Gastrocnemius medialis (tissue), 4 donors: ENCODE measurements around the gene TEX264. TPM values are rescaled to one million over a fixed set of nuclear protein-coding genes. Genes with fewer than 3 reads are reported as not detected.
A peak's percentile ranks its signal among the peaks of the same experiment; 100 is the strongest.

ENCODE experiments used
- ATAC-seq, 2 donors: fragments of 150-250 bp; one replicate each; pipeline ENCODE4 v1.9.1; 2016
- DNase-seq, 2 donors: peaks; one replicate each; pipeline ENCODE4 v3.0.0-alpha.2; 2019
- H3K27ac ChIP-seq, 4 donors: fragments of 200-600 bp; sonication (generic); 1 replicate in 1 of 4; 2 replicates in 3 of 4; pipeline ENCODE4 v1.5.1; 2016 to 2018; ENCODE audit warnings: mild to moderate bottlenecking in 2 of 4, moderate library complexity in 1 of 4
- H3K27me3 ChIP-seq, 3 donors: fragments of 200-600 bp; sonication (generic) in 2 of 3; 1 replicate in 1 of 3; 2 replicates in 2 of 3; pipeline versions ENCODE4 v1.5.1 to v1.6.0; 2016 to 2019; ENCODE audit warnings: mild to moderate bottlenecking in 1 of 3, moderate library complexity in 1 of 3
- H3K36me3 ChIP-seq, 2 donors: fragments of 200-600 bp; sonication (generic) in 1 of 2; one replicate each; pipeline ENCODE4 v1.5.1; 2017 to 2018
- H3K4me1 ChIP-seq, 2 donors: fragments of 200-600 bp; sonication (generic) in 1 of 2; one replicate each; pipeline ENCODE4 v1.5.1; 2016 to 2017; ENCODE audit warnings: mild to moderate bottlenecking in 2 of 2
- H3K4me3 ChIP-seq, 4 donors: fragments of 200-600 bp; sonication (generic) in 3 of 4; 1 replicate in 1 of 4; 2 replicates in 3 of 4; pipeline ENCODE4 v1.5.1; 2016 to 2019; ENCODE audit warnings: mild to moderate bottlenecking in 2 of 4
- H3K9me3 ChIP-seq, 3 donors: fragments of 200-600 bp; sonication (generic) in 2 of 3; 1 replicate in 1 of 3; 2 replicates in 2 of 3; pipeline ENCODE4 v1.5.1; 2016 to 2019
- POLR2A ChIP-seq, 2 donors: fragments of 450-650 bp; IDR thresholded peaks; one replicate each; pipeline ENCODE4 v1.6.1; 2017; ENCODE audit warnings: antibody characterized with exemption in 2 of 2, mild to moderate bottlenecking in 2 of 2, moderate library complexity in 2 of 2
- in situ Hi-C, 4 donors: fragments of 200-750 bp; cut with MboI; loops; one replicate each; pipeline versions ENCODE4 v1.15.0 to v1.8.0; 2017; ENCODE audit warnings: low sequenced_read_pairs in 4 of 4
- intact Hi-C: fragments of 100-400 bp; cut with DNase I; formaldehyde crosslinking; loops from one replicate; pipeline ENCODE4 v1.15.1; 2023; ENCODE audit warnings: low total_unique reads
- total RNA-seq, 4 donors: library from RNA; depleted of rRNA; stranded (reverse); fragments of >200 nt; gene quantifications; one replicate each; pipeline versions ENCODE4 v1.1.0 to v1.2.3, GENCODE V29; 2016
- TF ChIP-seq, protein P1 (sequence below), 5 experiments: fragments of 450-650 bp in 3 of 5; fragments of 200-600 bp in 2 of 5; sonication (generic) in 2 of 5; IDR thresholded peaks in 4 of 5; conservative IDR thresholded peaks in 1 of 5; 1 replicate in 4 of 5; 2 replicates in 1 of 5; pipeline ENCODE4 v1.5.1; 2016 to 2019; ENCODE audit warnings: antibody characterized with exemption in 5 of 5, mild to moderate bottlenecking in 3 of 5, moderate library complexity in 3 of 5

TEX264 gene
- total RNA-seq, 4 donors from 2014 or later = 43.9 to 83.5 (median 54.3) TPM

DNA sequence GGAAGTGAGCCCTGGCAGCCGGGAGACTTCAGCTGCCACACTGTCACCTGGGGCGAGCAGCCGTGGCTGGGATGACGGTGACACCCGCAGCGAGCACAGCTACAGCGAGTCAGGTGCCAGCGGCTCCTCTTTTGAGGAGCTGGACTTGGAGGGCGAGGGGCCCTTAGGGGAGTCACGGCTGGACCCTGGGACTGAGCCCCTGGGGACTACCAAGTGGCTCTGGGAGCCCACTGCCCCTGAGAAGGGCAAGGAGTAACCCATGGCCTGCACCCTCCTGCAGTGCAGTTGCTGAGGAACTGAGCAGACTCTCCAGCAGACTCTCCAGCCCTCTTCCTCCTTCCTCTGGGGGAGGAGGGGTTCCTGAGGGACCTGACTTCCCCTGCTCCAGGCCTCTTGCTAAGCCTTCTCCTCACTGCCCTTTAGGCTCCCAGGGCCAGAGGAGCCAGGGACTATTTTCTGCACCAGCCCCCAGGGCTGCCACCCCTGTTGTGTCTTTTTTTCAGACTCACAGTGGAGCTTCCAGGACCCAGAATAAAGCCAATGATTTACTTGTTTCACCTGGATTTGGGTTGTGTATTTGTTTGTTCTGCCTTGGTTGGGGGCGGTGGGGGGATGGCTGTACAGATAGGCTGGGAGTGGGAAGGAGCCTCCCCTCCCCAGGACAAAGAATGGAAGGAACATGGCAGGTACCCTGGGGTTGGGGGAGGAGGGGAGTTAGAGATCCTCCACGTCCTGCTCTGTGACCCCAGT lies 32.9 kb downstream of the TEX264 start:
- intact Hi-C loops = no loop called here
- DNase-seq (peak in 1 of 2 donors; percentile 45), ATAC-seq (peak in 1 of 2 donors; percentile 30)

GRCh38 chr3:51704511-51704950 lies 33.5 kb downstream of the TEX264 start:
- in situ Hi-C loops = no loop called here
- TF ChIP-seq POLR2A (IDR thresholded peaks at IDR 0.05) = no peak
- TF ChIP-seq, protein P1, sequence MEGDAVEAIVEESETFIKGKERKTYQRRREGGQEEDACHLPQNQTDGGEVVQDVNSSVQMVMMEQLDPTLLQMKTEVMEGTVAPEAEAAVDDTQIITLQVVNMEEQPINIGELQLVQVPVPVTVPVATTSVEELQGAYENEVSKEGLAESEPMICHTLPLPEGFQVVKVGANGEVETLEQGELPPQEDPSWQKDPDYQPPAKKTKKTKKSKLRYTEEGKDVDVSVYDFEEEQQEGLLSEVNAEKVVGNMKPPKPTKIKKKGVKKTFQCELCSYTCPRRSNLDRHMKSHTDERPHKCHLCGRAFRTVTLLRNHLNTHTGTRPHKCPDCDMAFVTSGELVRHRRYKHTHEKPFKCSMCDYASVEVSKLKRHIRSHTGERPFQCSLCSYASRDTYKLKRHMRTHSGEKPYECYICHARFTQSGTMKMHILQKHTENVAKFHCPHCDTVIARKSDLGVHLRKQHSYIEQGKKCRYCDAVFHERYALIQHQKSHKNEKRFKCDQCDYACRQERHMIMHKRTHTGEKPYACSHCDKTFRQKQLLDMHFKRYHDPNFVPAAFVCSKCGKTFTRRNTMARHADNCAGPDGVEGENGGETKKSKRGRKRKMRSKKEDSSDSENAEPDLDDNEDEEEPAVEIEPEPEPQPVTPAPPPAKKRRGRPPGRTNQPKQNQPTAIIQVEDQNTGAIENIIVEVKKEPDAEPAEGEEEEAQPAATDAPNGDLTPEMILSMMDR (IDR thresholded peaks at IDR 0.05 in 4 of 5, conservative IDR thresholded peaks at IDR 0.05 in 1 of 5) = no peak
- Histone ChIP-seq H3K27me3 (no peaks in the 10 kb centered on the region), H3K27ac (no peak overlapping the region), H3K4me3 (no peak overlapping the region), H3K9me3 (no peaks in the 10 kb centered on the region), H3K36me3 (peaks cover 0 to 26% of the 10 kb centered on the region in 2 donors), H3K4me1 (no peaks in the 10 kb centered on the region)
- DNase-seq (peak in 1 of 2 donors; percentile 2), ATAC-seq (no peak)
- intact Hi-C loops = no loop called here

More for the DNA sequence above, 32.9 kb downstream of the TEX264 start:
- Histone ChIP-seq H3K36me3 (peaks cover 0 to 32% of the 10 kb centered on the region in 2 donors), H3K4me1 (no peaks in the 10 kb centered on the region), H3K9me3 (no peaks in the 10 kb centered on the region), H3K4me3 (no peak overlapping the region), H3K27me3 (no peaks in the 10 kb centered on the region), H3K27ac (no peak overlapping the region)
- in situ Hi-C loops = no loop called here
- TF ChIP-seq POLR2A (IDR thresholded peaks at IDR 0.05) = no peak
- TF ChIP-seq, protein P1 (IDR thresholded peaks at IDR 0.05 in 4 of 5, conservative IDR thresholded peaks at IDR 0.05 in 1 of 5) = no peak

- H3K4me1 ChIP-seq = no peaks in the 10 kb centered on the region
- in situ Hi-C loops (no loop called here), intact Hi-C loops (no loop called here)
- ATAC-seq (no peak), DNase-seq (peak in 1 of 2 donors; percentile 3)
- H3K27ac ChIP-seq = no peak overlapping the region
- peaks cover 0 to 17% of the 10 kb centered on the region in 2 donors for H3K36me3 ChIP-seq
- no peaks in the 10 kb centered on the region for H3K27me3 ChIP-seq
- H3K9me3 ChIP-seq = no peaks in the 10 kb centered on the region
- H3K4me3 ChIP-seq = no peak overlapping the region
- TF ChIP-seq, protein P1 (IDR thresholded peaks at IDR 0.05 in 4 of 5, conservative IDR thresholded peaks at IDR 0.05 in 1 of 5) = no peak
- no peak for TF ChIP-seq POLR2A (IDR thresholded peaks at IDR 0.05)
Observed at GRCh38 chr3:51705276-51706020, 34.4 kb downstream of the TEX264 start.

DNA sequence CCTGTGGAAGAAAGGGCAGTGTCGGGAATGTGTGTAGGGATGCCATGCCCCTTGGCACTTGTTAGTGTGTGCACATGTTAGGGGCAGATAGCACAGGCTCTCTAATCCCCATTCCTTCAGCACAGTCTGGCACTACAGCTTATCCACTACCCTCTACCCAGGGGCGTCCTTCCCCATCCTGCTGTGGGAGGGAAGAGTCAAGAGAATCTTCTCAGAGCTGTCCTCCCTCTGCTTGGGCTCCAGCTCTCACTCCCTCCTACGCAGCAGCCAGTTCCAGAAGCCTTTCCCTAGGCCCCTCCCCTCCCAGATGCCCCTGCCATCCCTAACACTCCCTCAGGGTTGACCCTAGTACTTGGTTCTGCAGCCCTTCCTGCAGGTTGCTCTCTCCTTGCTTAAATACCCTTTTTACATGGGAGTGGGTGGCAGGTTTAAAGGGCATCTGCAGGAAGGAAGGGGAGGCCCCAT lies 35.0 kb downstream of the TEX264 start:
- no peak for TF ChIP-seq POLR2A (IDR thresholded peaks at IDR 0.05)
- TF ChIP-seq, protein P1 (IDR thresholded peaks at IDR 0.05 in 4 of 5, conservative IDR thresholded peaks at IDR 0.05 in 1 of 5) = no peak
- intact Hi-C loops = no loop called here
- in situ Hi-C loops = no loop called here
- Histone ChIP-seq H3K4me3 (no peak overlapping the region), H3K4me1 (no peaks in the 10 kb centered on the region), H3K27ac (no peak overlapping the region), H3K9me3 (no peaks in the 10 kb centered on the region), H3K27me3 (no peaks in the 10 kb centered on the region), H3K36me3 (peaks cover 0 to 12% of the 10 kb centered on the region in 2 donors)
- DNase-seq (peak in 1 of 2 donors; percentile 1), ATAC-seq (no peak)
